ENCODE data around the gene ERP44.
"Not testable (repeated sequence)": the region's sequence is repeated elsewhere in the genome, so short reads cannot be mapped to it uniquely, and the experiment has no call there.

ERP44 gene

DNA sequence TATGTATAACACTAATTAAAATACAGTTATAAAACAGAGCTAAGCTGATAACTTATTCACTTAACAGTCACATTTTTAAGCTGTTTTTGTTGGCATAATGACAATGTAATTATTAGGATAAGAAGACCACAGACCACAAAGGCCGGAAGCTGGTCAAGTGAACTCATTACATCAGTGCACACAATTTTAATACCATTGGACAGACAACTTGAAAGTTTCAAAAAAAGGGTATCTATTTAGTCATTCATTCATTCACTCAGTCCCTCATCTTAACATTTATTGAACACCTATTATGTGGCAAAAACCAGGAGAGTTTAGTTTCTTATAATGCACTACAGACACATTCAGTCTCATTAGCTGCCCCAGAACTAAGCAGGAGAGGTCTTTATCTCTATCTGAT is 11.6 kb downstream of the ERP44 start:
- POLR2A ChIA-PET: no interaction called here
- no peak for TF ChIP-seq CTBP1 (IDR thresholded peaks at IDR 0.05; ENCODE audit: borderline replicate concordance)
- TF ChIP-seq ARNT (IDR thresholded peaks at IDR 0.05): no peak
- no peak for TF ChIP-seq ELF4 (IDR thresholded peaks at IDR 0.05)
- no peak for TF ChIP-seq SP1 (IDR thresholded peaks at IDR 0.05)
- TF ChIP-seq HDGF (IDR thresholded peaks at IDR 0.05; ENCODE audit: borderline replicate concordance): no peak
- TF ChIP-seq FOXK2 (IDR thresholded peaks at IDR 0.05): no peak
- TF ChIP-seq PKNOX1 (IDR thresholded peaks at IDR 0.05): no peak
- TF ChIP-seq LEF1 (IDR thresholded peaks at IDR 0.05; ENCODE audit: borderline replicate concordance): no peak
- TF ChIP-seq TARDBP (IDR thresholded peaks at IDR 0.05): no peak
- TF ChIP-seq BHLHE40 (IDR thresholded peaks at IDR 0.05; ENCODE audit: borderline replicate concordance): no peak
- TF ChIP-seq SUZ12 (IDR thresholded peaks at IDR 0.05): no peak
- TF ChIP-seq FOXA1 (IDR thresholded peaks at IDR 0.05): no peak
- no peak for TF ChIP-seq NFRKB (IDR thresholded peaks at IDR 0.05)
- TF ChIP-seq L3MBTL2 (conservative IDR thresholded peaks at IDR 0.05): no peak
- no peak for DNase-seq (ENCODE audit: extremely low spot score)
- CTCF ChIA-PET: no interaction called here

DNA sequence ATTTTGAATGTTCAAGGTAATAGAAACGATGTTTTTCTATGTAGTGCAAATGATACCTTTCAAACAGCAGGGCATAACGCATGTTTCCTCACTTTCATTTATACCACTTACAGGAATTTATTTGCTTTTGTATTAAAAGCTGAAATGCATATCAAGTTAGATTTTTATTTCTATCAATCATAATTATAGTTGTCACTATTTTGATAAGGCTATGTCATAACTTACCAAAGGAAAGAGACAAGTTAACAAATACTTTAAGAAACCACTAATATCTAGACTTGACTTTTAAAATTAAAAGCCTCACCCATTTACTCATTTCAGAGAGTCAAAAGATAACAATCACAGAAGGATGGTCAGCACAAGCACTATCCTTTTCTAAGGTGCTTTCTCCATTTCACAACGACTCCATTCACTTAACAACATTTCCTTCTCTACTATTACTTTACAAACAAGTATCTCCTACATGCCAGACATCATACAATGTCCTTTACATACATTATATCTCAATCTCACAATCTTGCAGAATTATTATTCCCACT is 12.6 kb downstream of the ERP44 start:
- TF ChIP-seq NFRKB (IDR thresholded peaks at IDR 0.05) (no peak), TARDBP (IDR thresholded peaks at IDR 0.05) (no peak), PKNOX1 (IDR thresholded peaks at IDR 0.05) (0 out of 2 replicates have a peak, but pooled peaks have one; percentile 31)
- ChIA-PET POLR2A (no interaction called here), CTCF (no interaction called here)
- no peak for DNase-seq (ENCODE audit: extremely low spot score)

DNA sequence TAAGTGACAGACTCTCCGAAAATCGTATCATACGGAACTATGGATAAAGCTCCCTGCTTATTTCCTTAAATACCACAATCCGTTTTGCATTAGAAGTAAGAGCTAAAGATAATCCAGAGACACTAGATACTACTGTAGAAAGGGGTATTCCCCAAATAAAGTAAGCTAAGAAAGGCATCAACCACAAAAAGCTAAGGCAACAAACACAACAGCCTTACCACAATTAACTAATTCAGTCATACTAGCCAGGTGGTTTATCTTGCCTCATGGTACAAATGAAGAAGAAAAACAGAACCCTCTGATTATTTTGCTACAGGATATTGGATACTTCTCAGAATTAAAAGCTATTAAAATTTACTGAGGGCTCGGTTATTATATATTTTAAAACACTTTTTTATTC is 14.1 kb downstream of the ERP44 start:
- no peak for DNase-seq (ENCODE audit: extremely low spot score)
- CTCF ChIA-PET: no interaction called here
- POLR2A ChIA-PET: no interaction called here
- TF ChIP-seq ZNF384 (IDR thresholded peaks at IDR 0.05): no peak
- TF ChIP-seq ELF4 (IDR thresholded peaks at IDR 0.05): no peak
- TF ChIP-seq FOXA1 (IDR thresholded peaks at IDR 0.05): no peak
- TF ChIP-seq TARDBP (IDR thresholded peaks at IDR 0.05): no peak
- no peak for TF ChIP-seq CTBP1 (IDR thresholded peaks at IDR 0.05; ENCODE audit: borderline replicate concordance)
- no peak for TF ChIP-seq HDGF (IDR thresholded peaks at IDR 0.05; ENCODE audit: borderline replicate concordance)
- TF ChIP-seq PKNOX1 (IDR thresholded peaks at IDR 0.05): no peak
- TF ChIP-seq NFRKB (IDR thresholded peaks at IDR 0.05): no peak
- no peak for TF ChIP-seq FOXM1 (IDR thresholded peaks at IDR 0.05; ENCODE audit: borderline replicate concordance)
- no peak for TF ChIP-seq SUZ12 (IDR thresholded peaks at IDR 0.05)
- no peak for TF ChIP-seq L3MBTL2 (conservative IDR thresholded peaks at IDR 0.05)

GRCh38 chr9:100084128-100084453 is 14.7 kb downstream of the ERP44 start:
- ChIA-PET POLR2A (no interaction called here), CTCF (no interaction called here)
- DNase-seq (ENCODE audit: extremely low spot score): no peak

DNA sequence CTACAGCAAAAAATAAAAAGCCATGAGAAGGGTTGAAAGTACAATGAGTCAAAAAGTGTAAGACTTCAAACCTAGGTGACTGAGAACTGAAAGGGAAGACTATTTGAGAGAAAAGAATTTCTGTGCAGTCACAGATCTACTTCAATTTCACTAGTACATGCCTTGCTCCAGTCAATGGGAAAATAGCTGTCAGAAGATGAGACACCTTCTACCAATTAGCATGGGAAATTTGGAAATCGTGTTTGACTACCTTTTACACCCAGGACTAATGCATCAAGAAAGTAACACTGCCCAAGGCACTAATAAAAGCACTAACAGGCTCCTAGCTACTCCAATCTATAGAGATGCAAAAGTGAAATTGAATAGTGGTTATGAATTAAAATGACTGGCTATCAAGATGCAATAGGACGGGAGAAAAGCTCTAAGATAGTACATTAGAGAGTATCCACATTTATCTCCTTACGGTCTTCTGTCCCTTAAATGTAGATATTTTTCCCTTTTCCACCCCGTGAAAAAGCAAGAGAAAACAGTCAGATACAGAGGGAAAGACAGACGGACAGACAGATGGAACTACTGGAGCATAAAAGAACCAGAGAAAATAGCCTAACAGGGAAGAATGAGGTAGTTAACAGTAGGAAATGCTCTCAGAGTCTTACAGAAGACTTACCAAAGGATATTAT is 15.2 kb downstream of the ERP44 start:
- ChIA-PET POLR2A (no interaction called here), CTCF (no interaction called here)
- no peak for DNase-seq (ENCODE audit: extremely low spot score)
- TF ChIP-seq ARNT (IDR thresholded peaks at IDR 0.05) (no peak), ZNF384 (IDR thresholded peaks at IDR 0.05) (no peak), PKNOX1 (IDR thresholded peaks at IDR 0.05) (no peak)

More at GRCh38 chr9:100084128-100084453, 14.7 kb downstream of the ERP44 start:
- TF ChIP-seq FOXM1 (IDR thresholded peaks at IDR 0.05; ENCODE audit: borderline replicate concordance) (no peak), ARNT (IDR thresholded peaks at IDR 0.05) (no peak), L3MBTL2 (conservative IDR thresholded peaks at IDR 0.05) (no peak), FOXK2 (IDR thresholded peaks at IDR 0.05) (no peak), TARDBP (IDR thresholded peaks at IDR 0.05) (no peak)

DNA sequence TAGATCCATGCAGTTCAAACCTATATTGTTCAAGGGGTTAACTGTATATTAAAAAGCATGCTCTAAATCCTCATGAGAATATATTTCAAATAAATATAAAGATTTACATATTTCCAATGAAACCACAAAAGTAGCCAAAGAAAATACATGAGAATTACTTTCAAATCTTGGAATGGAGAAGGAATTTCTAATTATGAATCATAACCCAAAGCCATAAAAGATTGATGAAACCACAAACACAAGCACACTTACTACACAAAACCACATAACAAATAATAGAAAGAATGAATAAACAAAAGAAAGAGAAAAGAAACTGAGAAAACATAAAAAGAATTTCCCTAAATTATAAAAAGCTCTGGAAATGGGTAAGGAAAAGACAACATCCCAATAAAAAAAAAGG is 16.0 kb downstream of the ERP44 start:
- no peak for DNase-seq (ENCODE audit: extremely low spot score)
- CTCF ChIA-PET: no interaction called here
- no peak for TF ChIP-seq CTBP1 (IDR thresholded peaks at IDR 0.05; ENCODE audit: borderline replicate concordance)
- TF ChIP-seq NFRKB (IDR thresholded peaks at IDR 0.05): no peak
- no peak for TF ChIP-seq FOXK2 (IDR thresholded peaks at IDR 0.05)
- no peak for TF ChIP-seq SUZ12 (IDR thresholded peaks at IDR 0.05)
- no peak for TF ChIP-seq BHLHE40 (IDR thresholded peaks at IDR 0.05; ENCODE audit: borderline replicate concordance)
- TF ChIP-seq ZNF384 (IDR thresholded peaks at IDR 0.05): no peak
- TF ChIP-seq FOXM1 (IDR thresholded peaks at IDR 0.05; ENCODE audit: borderline replicate concordance): no peak
- no peak for TF ChIP-seq FOXA1 (IDR thresholded peaks at IDR 0.05)
- no peak for TF ChIP-seq ELF4 (IDR thresholded peaks at IDR 0.05)
- no peak for TF ChIP-seq LEF1 (IDR thresholded peaks at IDR 0.05; ENCODE audit: borderline replicate concordance)
- TF ChIP-seq PKNOX1 (IDR thresholded peaks at IDR 0.05): no peak
- TF ChIP-seq ARNT (IDR thresholded peaks at IDR 0.05): no peak
- no peak for TF ChIP-seq L3MBTL2 (conservative IDR thresholded peaks at IDR 0.05)
- no peak for TF ChIP-seq HDGF (IDR thresholded peaks at IDR 0.05; ENCODE audit: borderline replicate concordance)
- TF ChIP-seq TARDBP (IDR thresholded peaks at IDR 0.05): no peak
- TF ChIP-seq SP1 (IDR thresholded peaks at IDR 0.05): no peak
- POLR2A ChIA-PET: no interaction called here

DNA sequence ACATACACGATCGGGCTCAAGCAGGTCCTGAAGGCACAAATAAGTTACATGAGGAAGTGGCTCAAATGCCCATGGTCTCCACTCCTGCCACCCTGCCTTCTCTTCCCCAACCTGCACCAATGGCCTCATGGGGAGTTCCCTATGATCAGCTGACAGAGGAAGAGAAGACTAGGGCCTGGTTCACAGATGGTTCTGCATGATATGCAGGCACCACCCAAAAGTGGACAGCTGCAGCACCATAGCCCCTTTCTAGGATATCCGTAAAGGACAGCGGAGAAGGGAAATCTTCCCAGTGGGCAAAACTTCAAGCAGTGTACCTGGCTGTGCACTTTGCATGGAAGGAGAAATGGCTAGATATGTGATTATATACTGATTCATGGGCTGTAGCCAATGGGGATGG is 22.5 kb downstream of the ERP44 start:
- POLR2A ChIA-PET; DNase-seq (ENCODE audit: extremely low spot score); CTCF ChIA-PET: not testable (repeated sequence)

Data from HEK293T (cell line).